HepG2 (cell line): ENCODE measurements around the gene PDLIM7. TPM values are rescaled to one million over a fixed set of nuclear protein-coding genes. Genes with fewer than 3 reads are reported as not detected.

Experiments
- ZNF207 ChIP-seq: fragments of 450-650 bp; IDR thresholded peaks from 2 replicates; pipeline ENCODE4 v1.6.1; 2016; ENCODE audit warnings: antibody characterized with exemption, borderline replicate concordance
- ZNF407 ChIP-seq: sonication (generic); formaldehyde crosslinking; IDR thresholded peaks from one replicate; pipeline ENCODE4 v1.5.1; 2020; ENCODE audit warnings: mild to moderate bottlenecking, missing genetic modification reagents; ENCODE audit errors: not compliant biosample characterization
- polyA plus RNA-seq, 8 experiments: library from polyadenylated mRNA; depleted of rRNA in 3 of 8; stranded (reverse) in 7 of 8; unstranded in 1 of 8; fragments of >200 nt; fragmentation: Illumina TruSeq in 4 of 8; extraction: Trizol in 4 of 8; gene quantifications; 2 replicates each; pipeline versions ENCODE4 v1.2.1 to v1.2.3, GENCODE V29; 2011 to 2016; ENCODE audit warnings: low read depth in 4 of 8, missing spikeins in 1 of 8, mixed read lengths in 1 of 8; ENCODE audit not compliant: insufficient read depth in 1 of 8
- total RNA-seq, 5 experiments: library from RNA; depleted of rRNA; stranded (reverse); fragments of >200 nt; fragmentation: Illumina TruSeq; extraction: Trizol; gene quantifications; 2 replicates each; pipeline ENCODE4 v1.2.3, GENCODE V29; 2016; ENCODE audit warnings: low read depth in 1 of 5

PDLIM7 gene
- total and polyA plus RNA-seq, 2 of the 13 experiments (the other 11 are each of a cell fraction or from before 2014, with no cell fraction given), result 21.1 to 31.3 TPM

- no peak for TF ChIP-seq ZNF407 (CRISPR knock-in tag)
- TF ChIP-seq ZNF207, result no peak
- TF ChIP-seq, all 625 proteins: peak for 17
Observed at GRCh38 chr5:177453852-177454396, 43.5 kb downstream of the PDLIM7 start (continued).
